HCT116 (cell line): Measurements from ENCODE around the gene IQUB. TPM values are rescaled to one million over a fixed set of nuclear protein-coding genes. Genes with fewer than 3 reads are reported as not detected.

Experiments
- ATAC-seq: fragments of 200-7000 bp; cut with Tn5 transposase; 2 replicates; pipeline ENCODE4 v1.9.1; 2020; ENCODE audit warnings: mild to moderate bottlenecking, moderate library complexity
- BruUV-seq: library from RNA; stranded (reverse); fragments of 400-500 nt; replicated peaks from 2 replicates; lab custom pipeline; 2021; lab: Mats Ljungman, UMichigan
- CTCF ChIA-PET: fragments of 300-600 bp; sonication (Branson Sonifier 250); formaldehyde crosslinking; loops from one replicate; lab custom pipeline; 2021; ENCODE audit warnings: antibody characterized with exemption; lab: Charles Lee
- POLR2A ChIA-PET: fragments of 300-600, 350-600 bp; sonication (Branson Sonifier 250); formaldehyde crosslinking; loops from one replicate; lab custom pipeline; 2021; ENCODE audit warnings: antibody characterized with exemption; lab: Charles Lee
- RAD21 ChIA-PET, 2 experiments: fragments of 300-600 bp; sonication (Branson Sonifier 250); formaldehyde crosslinking; loops; one replicate each; lab custom pipeline; 2023; ENCODE audit warnings: low total read pairs in 2 of 2; ENCODE audit not compliant: uncharacterized antibody in 2 of 2, unreplicated experiment in 2 of 2, low non-redundant PET in 1 of 2; lab: Charles Lee
- DNase-seq: peaks from one replicate; pipeline ENCODE4 v3.0.0-alpha.2; 2010; ENCODE audit warnings: low read depth, low spot score
- H2AFZ ChIP-seq: fragments of 200-600 bp; shearing (Covaris generic), sonication (generic); 2 replicates; pipeline ENCODE4 v1.6.1; 2017; ENCODE audit warnings: low read depth, mixed run types, mixed read lengths, antibody characterized with exemption, low read length; ENCODE audit not compliant: poor library complexity, severe bottlenecking
- H3K27ac ChIP-seq: 2 replicates; pipeline ENCODE4 v1.5.1; 2012; ENCODE audit warnings: low read depth, low read length
- H3K27me3 ChIP-seq: fragments of 200-600 bp; sonication (generic); 2 replicates; pipeline ENCODE4 v1.6.1; 2016; ENCODE audit warnings: mixed run types, low read length, mixed read lengths; ENCODE audit not compliant: insufficient read depth
- H3K36me3 ChIP-seq, 2 experiments: fragments of 200-500 bp in 1 of 2; fragments of 200-600 bp in 1 of 2; sonication (Bioruptor generic) in 1 of 2; sonication (generic) in 1 of 2; 2 replicates each; pipeline versions ENCODE4 v1.5.1 to v1.6.1; 2014 to 2016; ENCODE audit warnings: low read length in 2 of 2, inconsistent platforms in 1 of 2, mixed read lengths in 1 of 2, mixed run types in 1 of 2; ENCODE audit not compliant: insufficient read depth in 2 of 2, control insufficient read depth in 1 of 2
- H3K4me1 ChIP-seq, 2 experiments: fragments of 200-600 bp in 1 of 2; sonication (generic) in 1 of 2; 2 replicates each; pipeline versions ENCODE4 v1.5.1 to v1.6.1; 2012 to 2017; ENCODE audit warnings: low read length in 2 of 2, inconsistent platforms in 1 of 2, mild to moderate bottlenecking in 1 of 2, mixed read lengths in 1 of 2, mixed run types in 1 of 2, moderate library complexity in 1 of 2; ENCODE audit not compliant: insufficient read depth in 2 of 2, control insufficient read depth in 1 of 2
- H3K4me2 ChIP-seq: fragments of 200-600 bp; sonication (generic); 2 replicates; pipeline ENCODE4 v1.6.1; 2017; ENCODE audit warnings: mixed run types, low read length, mixed read lengths
- H3K4me3 ChIP-seq, 2 experiments: fragments of 200-600 bp in 1 of 2; sonication (generic) in 1 of 2; replicated peaks in 1 of 2; 2 replicates each; pipeline ENCODE4 v1.5.1; 2011 to 2016; ENCODE audit warnings: low read length in 2 of 2, control low read depth in 1 of 2, low read depth in 1 of 2, mild to moderate bottlenecking in 1 of 2, mixed read lengths in 1 of 2, mixed run types in 1 of 2
- H3K79me2 ChIP-seq: fragments of 200-600 bp; sonication (generic); 2 replicates; pipeline ENCODE4 v1.6.1; 2017; ENCODE audit warnings: mild to moderate bottlenecking, mixed run types, low read length, moderate library complexity, mixed read lengths; ENCODE audit not compliant: insufficient read depth
- H3K9ac ChIP-seq: fragments of 200-600 bp; sonication (generic); 2 replicates; pipeline ENCODE4 v1.6.1; 2016; ENCODE audit warnings: low read length, mixed read lengths
- H3K9me2 ChIP-seq: fragments of 200-600 bp; sonication (generic), shearing (Covaris generic); 2 replicates; pipeline ENCODE4 v1.6.1; 2017; ENCODE audit warnings: mixed run types, mild to moderate bottlenecking, moderate library complexity; ENCODE audit not compliant: insufficient read depth
- H3K9me3 ChIP-seq, 2 experiments: fragments of 200-500 bp in 1 of 2; fragments of 200-600 bp in 1 of 2; sonication (Bioruptor generic) in 1 of 2; sonication (generic) in 1 of 2; 2 replicates each; pipeline ENCODE4 v1.6.1; 2014 to 2017; ENCODE audit warnings: low read length in 2 of 2, mixed read lengths in 2 of 2, inconsistent platforms in 1 of 2, low read depth in 1 of 2, mild to moderate bottlenecking in 1 of 2, mixed run types in 1 of 2, moderate library complexity in 1 of 2; ENCODE audit not compliant: control insufficient read depth in 1 of 2, insufficient read depth in 1 of 2
- H4K20me1 ChIP-seq: fragments of 200-600 bp; sonication (generic), shearing (Covaris generic); 2 replicates; pipeline ENCODE4 v1.6.1; 2017; ENCODE audit warnings: mixed run types, mild to moderate bottlenecking, moderate library complexity; ENCODE audit not compliant: insufficient read depth
- EGR1 ChIP-seq: IDR thresholded peaks from 2 replicates; pipeline ENCODE4 v1.6.1; 2012; ENCODE audit warnings: low read depth
- ELF1 ChIP-seq: IDR thresholded peaks from 2 replicates; pipeline ENCODE4 v1.6.1; 2012; ENCODE audit warnings: low read depth, borderline replicate concordance
- EZH2 ChIP-seq: fragments of 200-600 bp; sonication (generic); IDR thresholded peaks from 2 replicates; pipeline ENCODE4 v1.6.1; 2017; ENCODE audit warnings: antibody characterized with exemption, mixed run types
- EZH2phosphoT487 ChIP-seq: fragments of 200-600 bp; IDR thresholded peaks from 2 replicates; pipeline ENCODE4 v1.6.1; 2018; ENCODE audit warnings: antibody characterized with exemption, borderline replicate concordance
- JUND ChIP-seq: IDR thresholded peaks from 2 replicates; pipeline ENCODE4 v1.6.1; 2012
- POLR2A ChIP-seq: IDR thresholded peaks from 2 replicates; pipeline ENCODE4 v1.7.0; 2011; ENCODE audit warnings: borderline replicate concordance; ENCODE audit not compliant: insufficient read depth, insufficient read length; ENCODE audit errors: extremely low read depth
- POLR2AphosphoS5 ChIP-seq: IDR thresholded peaks from 2 replicates; pipeline ENCODE4 v1.6.1; 2011; ENCODE audit warnings: mild to moderate bottlenecking, low read depth, low read length, moderate library complexity
- SIN3A ChIP-seq: IDR thresholded peaks from 2 replicates; pipeline ENCODE4 v1.6.1; 2012; ENCODE audit warnings: low read depth
- SP1 ChIP-seq: IDR thresholded peaks from 2 replicates; pipeline ENCODE4 v1.6.1; 2012; ENCODE audit warnings: low read depth
- SRF ChIP-seq: IDR thresholded peaks from 2 replicates; pipeline ENCODE4 v1.6.1; 2012; ENCODE audit warnings: low read depth
- TCF7L2 ChIP-seq: IDR thresholded peaks from 2 replicates; pipeline ENCODE4 v1.7.0; 2011; ENCODE audit warnings: borderline replicate concordance, inconsistent platforms; ENCODE audit not compliant: insufficient read depth, insufficient read length; ENCODE audit errors: extremely low read depth
- YY1 ChIP-seq: IDR thresholded peaks from 2 replicates; pipeline ENCODE4 v1.6.1; 2011; ENCODE audit warnings: low read length, low read depth, moderate library complexity, mild to moderate bottlenecking; ENCODE audit not compliant: insufficient replicate concordance; ENCODE audit errors: extremely low read depth
- ZFX ChIP-seq: fragments of 450-650 bp; IDR thresholded peaks from 2 replicates; pipeline ENCODE4 v1.6.1; 2017
- intact Hi-C: fragments of 100-400 bp; cut with micrococcal nuclease; formaldehyde crosslinking; loops from 2 replicates; pipeline ENCODE4 v1.10.0; 2022
- total RNA-seq: library from RNA; stranded (reverse); gene quantifications from one replicate; pipeline ENCODE4 v1.2.1, GENCODE V29; 2021; ENCODE audit not compliant: unreplicated experiment
- TF ChIP-seq, protein P1 (sequence below): IDR thresholded peaks from 2 replicates; pipeline ENCODE4 v1.6.1; 2012
- TF ChIP-seq, protein P2 (sequence below): IDR thresholded peaks from 2 replicates; pipeline ENCODE4 v1.6.1; 2012
- TF ChIP-seq, protein P3 (sequence below), 3 experiments: fragments of 200-600 bp in 1 of 3; sonication (generic) in 1 of 3; IDR thresholded peaks in 2 of 3; conservative IDR thresholded peaks in 1 of 3; 2 replicates each; pipeline ENCODE4 v1.5.1; 2012 to 2017; ENCODE audit warnings: low read depth in 2 of 3, low read length in 2 of 3, antibody characterized with exemption in 1 of 3, borderline replicate concordance in 1 of 3, control low read depth in 1 of 3, mild to moderate bottlenecking in 1 of 3, mixed read lengths in 1 of 3, mixed run types in 1 of 3, moderate library complexity in 1 of 3; ENCODE audit not compliant: insufficient read depth in 1 of 3
- TF ChIP-seq, protein P4 (sequence below): IDR thresholded peaks from 2 replicates; pipeline ENCODE4 v1.6.1; 2011; ENCODE audit warnings: mild to moderate bottlenecking, low read length, moderate library complexity; ENCODE audit not compliant: insufficient replicate concordance; ENCODE audit errors: extremely low read depth

IQUB gene
- total RNA-seq, 1 experiment from 2014 or later = 0.79 TPM

DNA sequence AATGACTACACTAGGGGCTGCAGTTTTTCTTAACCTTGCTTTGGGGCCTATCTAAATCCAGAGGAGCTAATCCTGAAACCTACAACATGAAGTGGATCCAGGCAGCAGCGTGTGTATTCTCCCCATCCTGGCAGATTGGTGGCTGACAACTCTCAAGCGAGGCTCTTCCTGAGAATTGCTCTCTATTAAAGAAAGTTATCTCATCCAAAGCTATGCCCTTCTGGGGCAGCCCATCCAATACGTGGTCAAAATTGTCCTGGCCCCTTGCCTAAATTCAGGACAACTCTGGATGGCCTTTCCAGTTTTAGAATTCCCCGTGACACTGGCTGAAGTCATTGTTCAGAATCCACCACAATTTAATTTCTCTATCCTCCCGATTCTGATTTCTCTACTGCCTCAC lies 66.1 kb downstream of the IQUB start:
- Histone ChIP-seq H3K27ac (no peak overlapping the region), H3K36me3 (no peaks in the 10 kb centered on the region), H3K9me3 (no peaks in the 10 kb centered on the region), H3K79me2 (no peaks in the 10 kb centered on the region), H3K9me2 (no peaks in the 10 kb centered on the region), H2AFZ (no peak overlapping the region), H4K20me1 (no peaks in the 10 kb centered on the region), H3K4me1 (no peaks in the 10 kb centered on the region), H3K4me3 (no peak overlapping the region), H3K27me3 (no peaks in the 10 kb centered on the region), H3K9ac (no peak overlapping the region), H3K4me2 (no peak overlapping the region)
- ATAC-seq = no peak
- ChIA-PET RAD21 (no interaction called here), CTCF (interaction anchor here (2.3 kb wide), 1 partner anchor 26 kb away, joined by 5 read pairs; no protein-coding TSS in a partner anchor), POLR2A (no interaction called here)
- no peak for DNase-seq
- intact Hi-C loops = no loop called here
- no peak for TF ChIP-seq POLR2A
- no peak for TF ChIP-seq TCF7L2
- no peak for TF ChIP-seq EZH2
- no peak for TF ChIP-seq SRF
- TF ChIP-seq, protein P1, sequence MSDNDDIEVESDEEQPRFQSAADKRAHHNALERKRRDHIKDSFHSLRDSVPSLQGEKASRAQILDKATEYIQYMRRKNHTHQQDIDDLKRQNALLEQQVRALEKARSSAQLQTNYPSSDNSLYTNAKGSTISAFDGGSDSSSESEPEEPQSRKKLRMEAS = no peak
- TF ChIP-seq POLR2AphosphoS5 = no peak
- no peak for TF ChIP-seq SP1
- TF ChIP-seq SIN3A = no peak
- no peak for TF ChIP-seq YY1
- TF ChIP-seq EZH2phosphoT487 = no peak
- BruUV-seq = no TSS peak

DNA sequence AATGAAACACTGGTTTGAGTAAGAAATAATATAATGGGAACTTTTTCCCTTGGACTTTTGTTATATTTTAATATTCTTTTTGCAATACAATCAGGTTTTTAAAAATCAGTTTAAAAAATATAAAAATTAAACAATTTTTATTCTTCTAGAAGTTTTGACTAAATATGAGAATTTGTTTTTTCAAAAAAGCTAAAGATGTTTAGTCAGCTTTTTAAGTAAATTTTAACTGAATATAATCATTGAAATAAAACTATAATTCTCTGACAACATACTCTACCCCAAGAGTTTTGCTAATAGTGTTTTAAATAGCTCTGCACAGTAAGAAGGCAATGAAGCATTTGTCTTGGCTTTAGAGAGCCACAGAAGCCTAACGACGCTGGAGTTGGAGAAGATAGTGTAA lies 70.5 kb downstream of the IQUB start:
- ATAC-seq = no peak
- Histone ChIP-seq H3K79me2 (no peaks in the 10 kb centered on the region), H3K4me1 (no peaks in the 10 kb centered on the region), H3K9me2 (no peaks in the 10 kb centered on the region), H3K9me3 (no peaks in the 10 kb centered on the region), H3K9ac (no peak overlapping the region), H2AFZ (no peak overlapping the region), H3K27ac (no peak overlapping the region), H3K27me3 (no peaks in the 10 kb centered on the region), H4K20me1 (no peaks in the 10 kb centered on the region), H3K4me2 (no peak overlapping the region), H3K4me3 (no peak overlapping the region), H3K36me3 (no peaks in the 10 kb centered on the region)
- ChIA-PET RAD21 (no interaction called here), POLR2A (no interaction called here), CTCF (no interaction called here)
- DNase-seq = no peak
- intact Hi-C loops = no loop called here
- no TSS peak for BruUV-seq
- TF ChIP-seq, protein P2, sequence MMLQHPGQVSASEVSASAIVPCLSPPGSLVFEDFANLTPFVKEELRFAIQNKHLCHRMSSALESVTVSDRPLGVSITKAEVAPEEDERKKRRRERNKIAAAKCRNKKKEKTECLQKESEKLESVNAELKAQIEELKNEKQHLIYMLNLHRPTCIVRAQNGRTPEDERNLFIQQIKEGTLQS = no peak
- TF ChIP-seq ELF1 (no peak), ZFX (no peak), YY1 (no peak), POLR2AphosphoS5 (no peak), TCF7L2 (no peak), POLR2A (no peak), JUND (no peak), SP1 (no peak), EGR1 (no peak), SRF (no peak)
- TF ChIP-seq, protein P3, sequence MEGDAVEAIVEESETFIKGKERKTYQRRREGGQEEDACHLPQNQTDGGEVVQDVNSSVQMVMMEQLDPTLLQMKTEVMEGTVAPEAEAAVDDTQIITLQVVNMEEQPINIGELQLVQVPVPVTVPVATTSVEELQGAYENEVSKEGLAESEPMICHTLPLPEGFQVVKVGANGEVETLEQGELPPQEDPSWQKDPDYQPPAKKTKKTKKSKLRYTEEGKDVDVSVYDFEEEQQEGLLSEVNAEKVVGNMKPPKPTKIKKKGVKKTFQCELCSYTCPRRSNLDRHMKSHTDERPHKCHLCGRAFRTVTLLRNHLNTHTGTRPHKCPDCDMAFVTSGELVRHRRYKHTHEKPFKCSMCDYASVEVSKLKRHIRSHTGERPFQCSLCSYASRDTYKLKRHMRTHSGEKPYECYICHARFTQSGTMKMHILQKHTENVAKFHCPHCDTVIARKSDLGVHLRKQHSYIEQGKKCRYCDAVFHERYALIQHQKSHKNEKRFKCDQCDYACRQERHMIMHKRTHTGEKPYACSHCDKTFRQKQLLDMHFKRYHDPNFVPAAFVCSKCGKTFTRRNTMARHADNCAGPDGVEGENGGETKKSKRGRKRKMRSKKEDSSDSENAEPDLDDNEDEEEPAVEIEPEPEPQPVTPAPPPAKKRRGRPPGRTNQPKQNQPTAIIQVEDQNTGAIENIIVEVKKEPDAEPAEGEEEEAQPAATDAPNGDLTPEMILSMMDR (IDR thresholded peaks at IDR 0.05 in 2 of 3, conservative IDR thresholded peaks at IDR 0.05 in 1 of 3; ENCODE audit: borderline replicate concordance in 1 of 3, insufficient read depth in 1 of 3, low read depth in 2 of 3, low read length in 2 of 3) = no peak
- TF ChIP-seq, protein P4, sequence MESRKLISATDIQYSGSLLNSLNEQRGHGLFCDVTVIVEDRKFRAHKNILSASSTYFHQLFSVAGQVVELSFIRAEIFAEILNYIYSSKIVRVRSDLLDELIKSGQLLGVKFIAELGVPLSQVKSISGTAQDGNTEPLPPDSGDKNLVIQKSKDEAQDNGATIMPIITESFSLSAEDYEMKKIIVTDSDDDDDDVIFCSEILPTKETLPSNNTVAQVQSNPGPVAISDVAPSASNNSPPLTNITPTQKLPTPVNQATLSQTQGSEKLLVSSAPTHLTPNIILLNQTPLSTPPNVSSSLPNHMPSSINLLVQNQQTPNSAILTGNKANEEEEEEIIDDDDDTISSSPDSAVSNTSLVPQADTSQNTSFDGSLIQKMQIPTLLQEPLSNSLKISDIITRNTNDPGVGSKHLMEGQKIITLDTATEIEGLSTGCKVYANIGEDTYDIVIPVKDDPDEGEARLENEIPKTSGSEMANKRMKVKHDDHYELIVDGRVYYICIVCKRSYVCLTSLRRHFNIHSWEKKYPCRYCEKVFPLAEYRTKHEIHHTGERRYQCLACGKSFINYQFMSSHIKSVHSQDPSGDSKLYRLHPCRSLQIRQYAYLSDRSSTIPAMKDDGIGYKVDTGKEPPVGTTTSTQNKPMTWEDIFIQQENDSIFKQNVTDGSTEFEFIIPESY = no peak
